K562 (cell line): ENCODE measurements around the gene CPED1. TPM values are rescaled to one million over a fixed set of nuclear protein-coding genes. Genes with fewer than 3 reads are reported as not detected.

ENCODE experiments used
- BDP1 ChIP-seq: IDR thresholded peaks from 3 replicates; pipeline ENCODE4 v1.6.1; 2011; ENCODE audit not compliant: insufficient read length, insufficient read depth
- BRD4 ChIP-seq: fragments of 200-600 bp; sonication (generic); IDR thresholded peaks from 2 replicates; pipeline ENCODE4 v1.6.1; 2017; ENCODE audit warnings: inconsistent platforms
- DDX20 ChIP-seq: fragments of 450-650 bp; IDR thresholded peaks from 2 replicates; pipeline ENCODE4 v1.6.1; 2016; ENCODE audit warnings: missing genetic modification characterization, low read depth, mild to moderate bottlenecking, missing compliant biosample characterization, moderate library complexity
- ERF ChIP-seq: fragments of 450-650 bp; formaldehyde crosslinking; IDR thresholded peaks from 2 replicates; pipeline ENCODE4 v1.4.0; 2020; ENCODE audit warnings: mild to moderate bottlenecking, mixed read lengths
- HDGF ChIP-seq: fragments of 450-650 bp; IDR thresholded peaks from 2 replicates; pipeline ENCODE4 v1.6.1; 2016
- HMG20B ChIP-seq: fragments of 250-450 bp; sonication (Bioruptor Pico); IDR thresholded peaks from 2 replicates; pipeline ENCODE4 v1.5.0; 2021; ENCODE audit warnings: mild to moderate bottlenecking
- HSF4 ChIP-seq: fragments of 250-450 bp; sonication (Bioruptor Pico); IDR thresholded peaks from 2 replicates; pipeline ENCODE4 v2.1.2; 2022; ENCODE audit warnings: mild to moderate bottlenecking, moderate library complexity, borderline replicate concordance
- KAT7 ChIP-seq: sonication (generic); formaldehyde crosslinking; IDR thresholded peaks from 2 replicates; pipeline ENCODE4 v1.8.0; 2022; ENCODE audit warnings: missing genetic modification reagents, mild to moderate bottlenecking, borderline replicate concordance
- KDM1A ChIP-seq, 2 experiments: fragments of 450-650 bp; IDR thresholded peaks; 2 replicates each; pipeline ENCODE4 v1.6.1; 2016; ENCODE audit warnings: mild to moderate bottlenecking in 2 of 2
- L3MBTL2 ChIP-seq: fragments of 450-650 bp; IDR thresholded peaks from 2 replicates; pipeline ENCODE4 v1.6.1; 2016; ENCODE audit warnings: mild to moderate bottlenecking, moderate library complexity
- POLR2A ChIP-seq: fragments of 450-650 bp; conservative IDR thresholded peaks from 2 replicates; pipeline ENCODE4 v1.6.1; 2016
- POLR2G ChIP-seq: fragments of 200-400 bp; formaldehyde crosslinking; IDR thresholded peaks from 2 replicates; pipeline ENCODE4 v1.6.1; 2017; ENCODE audit warnings: low read depth, mild to moderate bottlenecking, antibody characterized with exemption, low read length, moderate library complexity
- RBM15 ChIP-seq: fragments of 200-400 bp; formaldehyde crosslinking; IDR thresholded peaks from 2 replicates; pipeline ENCODE4 v1.6.1; 2018; ENCODE audit warnings: mild to moderate bottlenecking, low read length, moderate library complexity; ENCODE audit not compliant: insufficient read depth
- RBM22 ChIP-seq: fragments of 200-400 bp; formaldehyde crosslinking; IDR thresholded peaks from 2 replicates; pipeline ENCODE4 v1.6.1; 2018; ENCODE audit warnings: low read length, low read depth; ENCODE audit not compliant: poor library complexity, severe bottlenecking
- SMAD3 ChIP-seq: fragments of 450-650 bp; formaldehyde crosslinking; conservative IDR thresholded peaks from 2 replicates; pipeline ENCODE4 v1.4.0; 2020; ENCODE audit warnings: mild to moderate bottlenecking
- TBL1XR1 ChIP-seq, 2 experiments: IDR thresholded peaks; 2 replicates each; pipeline ENCODE4 v1.6.1; 2012; ENCODE audit warnings: improper control_type of control experiment in 2 of 2, low read length in 2 of 2, mild to moderate bottlenecking in 1 of 2
- TCF3 ChIP-seq: sonication (generic); formaldehyde crosslinking; IDR thresholded peaks from 2 replicates; pipeline ENCODE4 v1.4.0; 2020; ENCODE audit warnings: mild to moderate bottlenecking, missing genetic modification reagents
- TOE1 ChIP-seq, 2 experiments: fragments of 450-650 bp in 1 of 2; sonication (generic) in 1 of 2; formaldehyde crosslinking in 1 of 2; IDR thresholded peaks; 2 replicates each; pipeline versions ENCODE4 v1.7.1 to v1.8.0; 2016 to 2022; ENCODE audit warnings: borderline replicate concordance in 2 of 2, mild to moderate bottlenecking in 2 of 2, antibody characterized with exemption in 1 of 2, inconsistent platforms in 1 of 2, low read depth in 1 of 2, missing genetic modification reagents in 1 of 2, moderate library complexity in 1 of 2
- U2AF2 ChIP-seq: fragments of 200-400 bp; formaldehyde crosslinking; optimal IDR thresholded peaks from 2 replicates; pipeline ENCODE3; 2017; ENCODE audit warnings: low read depth, mild to moderate bottlenecking, low read length
- XRCC3 ChIP-seq: fragments of 450-650 bp; IDR thresholded peaks from 2 replicates; pipeline ENCODE4 v1.6.1; 2017; ENCODE audit warnings: mild to moderate bottlenecking, moderate library complexity
- ZNF23 ChIP-seq: fragments of 250-450 bp; sonication (Bioruptor Pico); IDR thresholded peaks from 2 replicates; pipeline ENCODE4 v1.4.0; 2020; ENCODE audit warnings: mild to moderate bottlenecking
- ZNF444 ChIP-seq: fragments of 250-450 bp; sonication (Bioruptor Pico); IDR thresholded peaks from 2 replicates; pipeline ENCODE4 v1.4.0; 2020; ENCODE audit warnings: mild to moderate bottlenecking, moderate library complexity
- ZNF707 ChIP-seq: fragments of 250-450 bp; sonication (Bioruptor Pico); conservative IDR thresholded peaks from 2 replicates; pipeline ENCODE4 v1.8.0; 2022; ENCODE audit warnings: inconsistent platforms, mild to moderate bottlenecking, moderate library complexity
- ZSCAN29 ChIP-seq: fragments of 450-650 bp; IDR thresholded peaks from 2 replicates; pipeline ENCODE4 v1.6.1; 2017
- polyA plus RNA-seq, 8 experiments: library from polyadenylated mRNA; depleted of rRNA in 4 of 8; stranded (reverse) in 5 of 8; unstranded in 3 of 8; fragments of >200 nt; fragmentation: Nextera tagmentation in 2 of 8; fragmentation: Illumina TruSeq in 1 of 8; extraction: Ambion mirVana in 2 of 8; extraction: Trizol in 1 of 8; gene quantifications; 2 replicates each; pipeline versions ENCODE4 v1.2.1 to v1.2.3, GENCODE V29; 2011 to 2014; ENCODE audit warnings: inconsistent platforms in 1 of 8, missing spikeins in 1 of 8
- total RNA-seq, 7 experiments: library from RNA; depleted of rRNA in 6 of 7; stranded (reverse); fragments of >200 nt in 6 of 7; fragmentation: Illumina TruSeq in 2 of 7; extraction: Trizol in 2 of 7; gene quantifications; 2 replicates each; pipeline versions ENCODE4 v1.2.1 to v1.2.3, GENCODE V29; 2011 to 2021; ENCODE audit warnings: low replicate concordance in 1 of 7
- TF ChIP-seq, protein P1 (sequence below): sonication (generic); formaldehyde crosslinking; IDR thresholded peaks from 2 replicates; pipeline ENCODE4 v1.4.0; 2020; ENCODE audit warnings: mild to moderate bottlenecking, missing genetic modification reagents
- TF ChIP-seq, protein P2 (sequence below): fragments of 450-650 bp; conservative IDR thresholded peaks from 2 replicates; pipeline ENCODE4 v1.6.1; 2016; ENCODE audit warnings: missing genetic modification characterization, low read depth, mild to moderate bottlenecking, control low read depth, missing compliant biosample characterization
- TF ChIP-seq, protein P3 (sequence below): fragments of 450-650 bp; IDR thresholded peaks from 2 replicates; pipeline ENCODE4 v1.6.1; 2017; ENCODE audit warnings: antibody characterized with exemption

CPED1 gene
- total and polyA plus RNA-seq, 9 of the 15 experiments (the other 6 are each of a cell fraction or from before 2014, with no cell fraction given) = 195 to 393 (median 290) TPM

DNA sequence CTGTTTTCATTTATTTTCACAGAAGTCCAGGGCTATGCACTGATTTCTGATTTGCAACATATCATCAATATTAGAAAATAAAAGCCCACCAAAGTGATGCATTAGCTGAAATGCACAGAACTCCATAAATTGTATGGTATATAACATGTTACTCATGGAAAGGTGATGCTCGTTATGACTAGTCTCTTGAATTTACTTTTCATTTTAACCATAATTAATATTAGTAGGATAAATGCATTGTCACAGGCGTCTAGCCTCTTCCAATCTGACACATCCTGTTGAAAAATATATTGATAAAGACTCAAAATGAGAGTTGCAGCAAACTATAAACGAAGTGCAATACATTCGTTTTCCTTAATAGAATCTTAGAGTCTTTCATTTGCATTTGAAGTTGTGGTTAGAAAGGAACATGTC lies 92.4 kb downstream of the CPED1 start (continued):
- TF ChIP-seq, protein P1, sequence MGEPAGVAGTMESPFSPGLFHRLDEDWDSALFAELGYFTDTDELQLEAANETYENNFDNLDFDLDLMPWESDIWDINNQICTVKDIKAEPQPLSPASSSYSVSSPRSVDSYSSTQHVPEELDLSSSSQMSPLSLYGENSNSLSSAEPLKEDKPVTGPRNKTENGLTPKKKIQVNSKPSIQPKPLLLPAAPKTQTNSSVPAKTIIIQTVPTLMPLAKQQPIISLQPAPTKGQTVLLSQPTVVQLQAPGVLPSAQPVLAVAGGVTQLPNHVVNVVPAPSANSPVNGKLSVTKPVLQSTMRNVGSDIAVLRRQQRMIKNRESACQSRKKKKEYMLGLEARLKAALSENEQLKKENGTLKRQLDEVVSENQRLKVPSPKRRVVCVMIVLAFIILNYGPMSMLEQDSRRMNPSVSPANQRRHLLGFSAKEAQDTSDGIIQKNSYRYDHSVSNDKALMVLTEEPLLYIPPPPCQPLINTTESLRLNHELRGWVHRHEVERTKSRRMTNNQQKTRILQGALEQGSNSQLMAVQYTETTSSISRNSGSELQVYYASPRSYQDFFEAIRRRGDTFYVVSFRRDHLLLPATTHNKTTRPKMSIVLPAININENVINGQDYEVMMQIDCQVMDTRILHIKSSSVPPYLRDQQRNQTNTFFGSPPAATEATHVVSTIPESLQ (CRISPR knock-in tag) = no peak
- TF ChIP-seq POLR2A (no peak; the same call in 1 of the 2 replicates), TBL1XR1 (IDR thresholded peaks at IDR 0.05; ENCODE audit: low read length in 2 of 2) (peak in 1 of 2 experiments; percentile 44; a peak in 1 of 4 replicates), BDP1 (no peak), ZNF23 (CRISPR knock-in tag) (peak; percentile 53), HSF4 (CRISPR knock-in tag) (0 out of 2 replicates have a peak, but pooled peaks have one; percentile 46), TOE1 (IDR thresholded peaks at IDR 0.05; ENCODE audit: borderline replicate concordance) (0 out of 2 replicates have a peak, but pooled peaks have one; percentile 3), TOE1 (CRISPR knock-in tag; IDR thresholded peaks at IDR 0.05; ENCODE audit: borderline replicate concordance, low read depth) (no peak), KAT7 (no peak), ZSCAN29 (no peak), KDM1A (IDR thresholded peaks at IDR 0.05) (no peak), TCF3 (CRISPR knock-in tag) (no peak), HMG20B (CRISPR knock-in tag) (no peak; the same call in 1 of the 2 replicates), SMAD3 (0 out of 2 replicates have a peak, but pooled peaks have one; percentile 9), ERF (CRISPR knock-in tag) (0 out of 2 replicates have a peak, but pooled peaks have one; percentile 28), RBM22 (peak; percentile 60), XRCC3 (no peak), RBM15 (no peak), POLR2G (no peak), HDGF (no peak), DDX20 (tag) (no peak), ZNF444 (CRISPR knock-in tag) (peak; percentile 39; the same call in 1 of the 2 replicates), U2AF2 (no peak), L3MBTL2 (no peak), BRD4 (no peak), ZNF707 (CRISPR knock-in tag) (no peak)
- TF ChIP-seq, protein P2, sequence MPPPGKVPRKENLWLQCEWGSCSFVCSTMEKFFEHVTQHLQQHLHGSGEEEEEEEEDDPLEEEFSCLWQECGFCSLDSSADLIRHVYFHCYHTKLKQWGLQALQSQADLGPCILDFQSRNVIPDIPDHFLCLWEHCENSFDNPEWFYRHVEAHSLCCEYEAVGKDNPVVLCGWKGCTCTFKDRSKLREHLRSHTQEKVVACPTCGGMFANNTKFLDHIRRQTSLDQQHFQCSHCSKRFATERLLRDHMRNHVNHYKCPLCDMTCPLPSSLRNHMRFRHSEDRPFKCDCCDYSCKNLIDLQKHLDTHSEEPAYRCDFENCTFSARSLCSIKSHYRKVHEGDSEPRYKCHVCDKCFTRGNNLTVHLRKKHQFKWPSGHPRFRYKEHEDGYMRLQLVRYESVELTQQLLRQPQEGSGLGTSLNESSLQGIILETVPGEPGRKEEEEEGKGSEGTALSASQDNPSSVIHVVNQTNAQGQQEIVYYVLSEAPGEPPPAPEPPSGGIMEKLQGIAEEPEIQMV = no peak
- TF ChIP-seq, protein P3, sequence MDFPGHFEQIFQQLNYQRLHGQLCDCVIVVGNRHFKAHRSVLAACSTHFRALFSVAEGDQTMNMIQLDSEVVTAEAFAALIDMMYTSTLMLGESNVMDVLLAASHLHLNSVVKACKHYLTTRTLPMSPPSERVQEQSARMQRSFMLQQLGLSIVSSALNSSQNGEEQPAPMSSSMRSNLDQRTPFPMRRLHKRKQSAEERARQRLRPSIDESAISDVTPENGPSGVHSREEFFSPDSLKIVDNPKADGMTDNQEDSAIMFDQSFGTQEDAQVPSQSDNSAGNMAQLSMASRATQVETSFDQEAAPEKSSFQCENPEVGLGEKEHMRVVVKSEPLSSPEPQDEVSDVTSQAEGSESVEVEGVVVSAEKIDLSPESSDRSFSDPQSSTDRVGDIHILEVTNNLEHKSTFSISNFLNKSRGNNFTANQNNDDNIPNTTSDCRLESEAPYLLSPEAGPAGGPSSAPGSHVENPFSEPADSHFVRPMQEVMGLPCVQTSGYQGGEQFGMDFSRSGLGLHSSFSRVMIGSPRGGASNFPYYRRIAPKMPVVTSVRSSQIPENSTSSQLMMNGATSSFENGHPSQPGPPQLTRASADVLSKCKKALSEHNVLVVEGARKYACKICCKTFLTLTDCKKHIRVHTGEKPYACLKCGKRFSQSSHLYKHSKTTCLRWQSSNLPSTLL = no peak
